HFF-Myc (cell line): ENCODE measurements around the gene ACTRT2.

Experiments used
- DNase-seq: peaks from one replicate; pipeline ENCODE4 v3.0.0-alpha.2; 2011; ENCODE audit warnings: low read depth; ENCODE audit errors: extremely low read depth
- H3K4me3 ChIP-seq: replicated peaks from 2 replicates; pipeline ENCODE4 v1.5.1; 2011; ENCODE audit warnings: low read depth, mild to moderate bottlenecking, control low read depth, low read length
- CTCF ChIP-seq: IDR thresholded peaks from 2 replicates; pipeline ENCODE4 v1.5.1; 2012; ENCODE audit warnings: mild to moderate bottlenecking, low read depth, low read length, control low read depth; ENCODE audit errors: missing control alignments

The ACTRT2 gene

GRCh38 chr1:3062616-3063378 lies 41.5 kb downstream of the ACTRT2 start:
- no peak for DNase-seq
- no peak overlapping the region for H3K4me3 ChIP-seq
- no peak for TF ChIP-seq CTCF

GRCh38 chr1:3063379-3064295 lies 42.4 kb downstream of the ACTRT2 start:
- no peak for TF ChIP-seq CTCF
- DNase-seq, result no peak
- no peak overlapping the region for H3K4me3 ChIP-seq

- no peak for TF ChIP-seq CTCF
- no peak for DNase-seq
- H3K4me3 ChIP-seq, result no peak overlapping the region
Measured at GRCh38 chr1:3064296-3064850, 43.1 kb downstream of the ACTRT2 start.

GRCh38 chr1:3064901-3065300 lies 43.6 kb downstream of the ACTRT2 start:
- no peak overlapping the region for H3K4me3 ChIP-seq
- no peak for DNase-seq
- no peak for TF ChIP-seq CTCF

GRCh38 chr1:3065396-3065795 lies 44.1 kb downstream of the ACTRT2 start:
- DNase-seq, result no peak
- no peak for TF ChIP-seq CTCF
- no peak overlapping the region for H3K4me3 ChIP-seq

- no peak for TF ChIP-seq CTCF
Measured at GRCh38 chr1:3065797-3066196, 44.5 kb downstream of the ACTRT2 start.

More at GRCh38 chr1:3065797-3066196, 44.5 kb downstream of the ACTRT2 start:
- no peak overlapping the region for H3K4me3 ChIP-seq
- DNase-seq, result no peak
